ENCODE measurements around the gene RBBP5.

RBBP5 gene

GRCh38 chr1:205059660-205060059 is 62.1 kb downstream of the RBBP5 start:
- in situ Hi-C loops (cut with MboI; ENCODE audit: low pct_unique_long_range_greater_than_20kb, low sequenced_read_pairs, unreplicated experiment) = loop anchor here (10.0 kb wide), 1 partner anchor 65 kb away; no protein-coding TSS in a partner anchor
- no peak for TF ChIP-seq CTCF (IDR thresholded peaks at IDR 0.05; ENCODE audit: extremely low read depth, insufficient read depth, missing control alignments)
- DNase-seq (ENCODE audit: low spot score) = no peak

- no peak for DNase-seq (ENCODE audit: low spot score)
- no peak for TF ChIP-seq CTCF (IDR thresholded peaks at IDR 0.05; ENCODE audit: extremely low read depth, insufficient read depth, missing control alignments)
- in situ Hi-C loops (cut with MboI; ENCODE audit: low pct_unique_long_range_greater_than_20kb, low sequenced_read_pairs, unreplicated experiment) = no loop called here
Measured at GRCh38 chr1:205058853-205059252, 62.9 kb downstream of the RBBP5 start.

- DNase-seq (ENCODE audit: low spot score) = no peak
- TF ChIP-seq CTCF (IDR thresholded peaks at IDR 0.05; ENCODE audit: extremely low read depth, insufficient read depth, missing control alignments) = no peak
- in situ Hi-C loops (cut with MboI; ENCODE audit: low pct_unique_long_range_greater_than_20kb, low sequenced_read_pairs, unreplicated experiment) = no loop called here
Measured at GRCh38 chr1:205057808-205058575, 63.8 kb downstream of the RBBP5 start.

- in situ Hi-C loops (cut with MboI; ENCODE audit: low pct_unique_long_range_greater_than_20kb, low sequenced_read_pairs, unreplicated experiment) = no loop called here
- no peak for DNase-seq (ENCODE audit: low spot score)
- TF ChIP-seq CTCF (IDR thresholded peaks at IDR 0.05; ENCODE audit: extremely low read depth, insufficient read depth, missing control alignments) = no peak
Measured at GRCh38 chr1:205056956-205057568, 64.7 kb downstream of the RBBP5 start.

- no peak for DNase-seq (ENCODE audit: low spot score)
- TF ChIP-seq CTCF (IDR thresholded peaks at IDR 0.05; ENCODE audit: extremely low read depth, insufficient read depth, missing control alignments) = no peak
- in situ Hi-C loops (cut with MboI; ENCODE audit: low pct_unique_long_range_greater_than_20kb, low sequenced_read_pairs, unreplicated experiment) = no loop called here
Measured at GRCh38 chr1:205056188-205056611, 65.6 kb downstream of the RBBP5 start.

GRCh38 chr1:205054013-205054412 is 67.8 kb downstream of the RBBP5 start:
- DNase-seq (ENCODE audit: low spot score) = no peak
- in situ Hi-C loops (cut with MboI; ENCODE audit: low pct_unique_long_range_greater_than_20kb, low sequenced_read_pairs, unreplicated experiment) = no loop called here
- TF ChIP-seq CTCF (IDR thresholded peaks at IDR 0.05; ENCODE audit: extremely low read depth, insufficient read depth, missing control alignments) = no peak
